ENCODE results near the gene FKBP2. TPM values are rescaled to one million over a fixed set of nuclear protein-coding genes. Genes with fewer than 3 reads are reported as not detected.
"Not testable (repeated sequence)": the region's sequence is repeated elsewhere in the genome, so short reads cannot be mapped to it uniquely, and the experiment has no call there.

FKBP2 gene
- total RNA-seq, 1 experiment from 2014 or later: 102 TPM

GRCh38 chr11:64233913-64234586 is 6.8 kb upstream of the FKBP2 start, which contains the start of gene VEGFB:
Gene VEGFB, plus strand, starts transcription at chr11:64234584. Its CDS starts 250 bp downstream, at chr11:64234834.
- DNase-seq (ENCODE audit: low read depth): peak; percentile 71

GRCh38 chr11:64234647-64235379 is 6.1 kb upstream of the FKBP2 start:
- DNase-seq (ENCODE audit: low read depth): peak; percentile 54

GRCh38 chr11:64235437-64236161 is 5.3 kb upstream of the FKBP2 start:
- no peak for DNase-seq (ENCODE audit: low read depth)

- DNase-seq (ENCODE audit: low read depth): no peak
These were observed 3.4 kb upstream of the FKBP2 start for GRCh38 chr11:64237484-64237951.

- no peak for DNase-seq (ENCODE audit: low read depth)
These were observed 2.8 kb upstream of the FKBP2 start for GRCh38 chr11:64238076-64238475.

GRCh38 chr11:64238999-64239398 is 1.9 kb upstream of the FKBP2 start:
- no peak for DNase-seq (ENCODE audit: low read depth)

GRCh38 chr11:64239662-64240434 is 1.0 kb upstream of the FKBP2 start:
- DNase-seq (ENCODE audit: low read depth): no peak

- peak; percentile 99 for DNase-seq (ENCODE audit: low read depth)
These were observed 271 bp downstream of the FKBP2 start for GRCh38 chr11:64241241-64241490.

GRCh38 chr11:64241491-64242374 is 838 bp downstream of the FKBP2 start:
- peak; percentile 63 for DNase-seq (ENCODE audit: low read depth)

- no peak for DNase-seq (ENCODE audit: low read depth)
These were observed 2.5 kb downstream of the FKBP2 start for GRCh38 chr11:64243236-64243854.

- DNase-seq (ENCODE audit: low read depth): no peak
These were observed 3.2 kb downstream of the FKBP2 start for GRCh38 chr11:64244107-64244506.

- DNase-seq (ENCODE audit: low read depth): no peak
These were observed 4.1 kb downstream of the FKBP2 start for GRCh38 chr11:64244966-64245365.

GRCh38 chr11:64245401-64245796 is 4.5 kb downstream of the FKBP2 start:
- no peak for DNase-seq (ENCODE audit: low read depth)

GRCh38 chr11:64245797-64246620 is 5.1 kb downstream of the FKBP2 start:
- peak; percentile 97 for DNase-seq (ENCODE audit: low read depth)

- DNase-seq (ENCODE audit: low read depth): not testable (repeated sequence)
These were observed 5.7 kb downstream of the FKBP2 start for GRCh38 chr11:64246621-64246870.

GRCh38 chr11:64246871-64247728 is 6.2 kb downstream of the FKBP2 start, which contains the start of gene PPP1R14B:
Gene PPP1R14B, minus strand, starts transcription at chr11:64246943. Its CDS starts 270 bp downstream, at chr11:64246673.
- DNase-seq (ENCODE audit: low read depth): peak; percentile 91

- no peak for DNase-seq (ENCODE audit: low read depth)
These were observed 7.0 kb downstream of the FKBP2 start for GRCh38 chr11:64247729-64248531.

- DNase-seq (ENCODE audit: low read depth): no peak
These were observed 7.7 kb downstream of the FKBP2 start for GRCh38 chr11:64248578-64248977.
